Measurements from ENCODE around the gene TYMS. TPM values are rescaled to one million over a fixed set of nuclear protein-coding genes. Genes with fewer than 3 reads are reported as not detected.

TYMS gene
- total RNA-seq, 2 experiments from 2014 or later, result 90.7 to 196 TPM

DNA sequence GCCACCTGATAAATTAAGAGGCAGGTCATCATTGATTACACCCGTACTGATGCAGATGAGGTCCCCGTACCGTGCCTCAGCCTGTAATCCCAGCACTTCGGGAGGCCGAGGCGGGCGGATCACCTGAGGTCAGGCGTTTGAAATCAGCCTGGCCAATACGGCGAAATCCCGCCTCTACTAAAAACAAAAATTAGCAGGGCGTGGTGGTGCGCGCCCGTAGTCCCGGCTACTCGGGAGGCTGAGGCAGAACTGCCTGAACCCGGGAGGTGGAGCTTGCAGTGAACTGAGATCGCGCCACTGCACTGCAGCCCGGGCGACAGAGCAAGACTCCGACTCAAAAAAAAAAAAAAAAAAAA lies 55.7 kb downstream of the TYMS start:
- Histone ChIP-seq H2AFZ (ENCODE audit: low read length) (no peak overlapping the region), H3K79me2 (ENCODE audit: insufficient read depth, low read depth, low read length) (peaks cover 8% of the 10 kb centered on the region; the same call in 1 of the 2 replicates), H3K36me3 (ENCODE audit: insufficient read depth, low read length) (peaks cover 10% of the 10 kb centered on the region), H3K9me3 (ENCODE audit: low read length) (no peaks in the 10 kb centered on the region), H4K20me1 (ENCODE audit: insufficient read depth, low read length) (no peaks in the 10 kb centered on the region), H3K9me2 (ENCODE audit: insufficient read depth, low read length) (no peaks in the 10 kb centered on the region), H3K4me1 (ENCODE audit: insufficient read depth, low read length, poor library complexity, severe bottlenecking) (no peaks in the 10 kb centered on the region), H3K4me2 (ENCODE audit: low read length) (no peak overlapping the region), H3K4me3 (ENCODE audit: low read depth, low read length, poor library complexity, severe bottlenecking) (no peak overlapping the region), H3K27ac (ENCODE audit: low read depth, low read length, poor library complexity, severe bottlenecking) (no peak overlapping the region)
- ChIA-PET POLR2A (interaction anchor here (0.6 kb wide), 1 partner anchor 209 kb away, joined by 4 read pairs; no protein-coding TSS in a partner anchor), CTCF (ENCODE audit: unreplicated experiment) (no interaction called here)
- TF ChIP-seq EZH2phosphoT487 (IDR thresholded peaks at IDR 0.05; ENCODE audit: borderline replicate concordance, low read depth, low read length), result no peak
- TF ChIP-seq, protein P1, sequence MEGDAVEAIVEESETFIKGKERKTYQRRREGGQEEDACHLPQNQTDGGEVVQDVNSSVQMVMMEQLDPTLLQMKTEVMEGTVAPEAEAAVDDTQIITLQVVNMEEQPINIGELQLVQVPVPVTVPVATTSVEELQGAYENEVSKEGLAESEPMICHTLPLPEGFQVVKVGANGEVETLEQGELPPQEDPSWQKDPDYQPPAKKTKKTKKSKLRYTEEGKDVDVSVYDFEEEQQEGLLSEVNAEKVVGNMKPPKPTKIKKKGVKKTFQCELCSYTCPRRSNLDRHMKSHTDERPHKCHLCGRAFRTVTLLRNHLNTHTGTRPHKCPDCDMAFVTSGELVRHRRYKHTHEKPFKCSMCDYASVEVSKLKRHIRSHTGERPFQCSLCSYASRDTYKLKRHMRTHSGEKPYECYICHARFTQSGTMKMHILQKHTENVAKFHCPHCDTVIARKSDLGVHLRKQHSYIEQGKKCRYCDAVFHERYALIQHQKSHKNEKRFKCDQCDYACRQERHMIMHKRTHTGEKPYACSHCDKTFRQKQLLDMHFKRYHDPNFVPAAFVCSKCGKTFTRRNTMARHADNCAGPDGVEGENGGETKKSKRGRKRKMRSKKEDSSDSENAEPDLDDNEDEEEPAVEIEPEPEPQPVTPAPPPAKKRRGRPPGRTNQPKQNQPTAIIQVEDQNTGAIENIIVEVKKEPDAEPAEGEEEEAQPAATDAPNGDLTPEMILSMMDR (conservative IDR thresholded peaks at IDR 0.05; ENCODE audit: low read length), result no peak
- no peak for DNase-seq (ENCODE audit: low spot score)
- BruUV-seq (replicated peaks), result no TSS peak
- intact Hi-C loops (cut with micrococcal nuclease; ENCODE audit: unreplicated experiment), result loop anchor here (5.0 kb wide), 1 partner anchor 56 kb away; the partner anchor contains the start of gene TYMS

DNA sequence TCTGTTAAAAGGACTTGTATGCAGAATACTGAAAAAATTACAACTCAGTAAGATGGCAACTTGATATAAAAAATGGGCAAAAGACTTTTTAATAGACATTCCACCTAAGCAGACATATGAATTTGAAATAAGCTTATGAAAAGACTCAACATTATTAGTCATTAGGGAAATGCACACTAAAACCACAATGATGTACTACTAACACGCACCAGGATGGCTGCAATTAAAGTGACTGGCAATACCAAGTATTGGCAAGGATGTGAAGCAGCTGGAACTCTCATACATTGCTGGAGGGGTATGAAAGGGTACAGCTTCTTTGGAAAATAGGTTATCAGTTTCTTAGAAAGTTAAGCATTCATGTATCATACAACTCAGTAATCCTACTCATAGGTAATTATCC lies 58.2 kb downstream of the TYMS start:
- no TSS peak for BruUV-seq (replicated peaks)
- no peaks in the 10 kb centered on the region for H4K20me1 ChIP-seq (ENCODE audit: insufficient read depth, low read length)
- no peak overlapping the region for H3K27ac ChIP-seq (ENCODE audit: low read depth, low read length, poor library complexity, severe bottlenecking)
- no peak overlapping the region for H3K4me3 ChIP-seq (ENCODE audit: low read depth, low read length, poor library complexity, severe bottlenecking)
- POLR2A ChIA-PET, result interaction anchor here (0.7 kb wide), 1 partner anchor 29 kb away, joined by 3 read pairs; no protein-coding TSS in a partner anchor
- H3K36me3 ChIP-seq (ENCODE audit: insufficient read depth, low read length), result no peaks in the 10 kb centered on the region
- no peak for DNase-seq (ENCODE audit: low spot score)
- H2AFZ ChIP-seq (ENCODE audit: low read length), result no peak overlapping the region
- CTCF ChIA-PET (ENCODE audit: unreplicated experiment), result no interaction called here
- H3K4me1 ChIP-seq (ENCODE audit: insufficient read depth, low read length, poor library complexity, severe bottlenecking), result no peaks in the 10 kb centered on the region
- no peak for TF ChIP-seq EZH2phosphoT487 (IDR thresholded peaks at IDR 0.05; ENCODE audit: borderline replicate concordance, low read depth, low read length)
- TF ChIP-seq, protein P1 (conservative IDR thresholded peaks at IDR 0.05; ENCODE audit: low read length), result no peak
- peaks cover 3% of the 10 kb centered on the region; the same call in 1 of the 2 replicates for H3K79me2 ChIP-seq (ENCODE audit: insufficient read depth, low read depth, low read length)
- H3K9me3 ChIP-seq (ENCODE audit: low read length), result no peaks in the 10 kb centered on the region
- no peak overlapping the region for H3K4me2 ChIP-seq (ENCODE audit: low read length)
- H3K9me2 ChIP-seq (ENCODE audit: insufficient read depth, low read length), result no peaks in the 10 kb centered on the region
- intact Hi-C loops (cut with micrococcal nuclease; ENCODE audit: unreplicated experiment), result no loop called here

DNA sequence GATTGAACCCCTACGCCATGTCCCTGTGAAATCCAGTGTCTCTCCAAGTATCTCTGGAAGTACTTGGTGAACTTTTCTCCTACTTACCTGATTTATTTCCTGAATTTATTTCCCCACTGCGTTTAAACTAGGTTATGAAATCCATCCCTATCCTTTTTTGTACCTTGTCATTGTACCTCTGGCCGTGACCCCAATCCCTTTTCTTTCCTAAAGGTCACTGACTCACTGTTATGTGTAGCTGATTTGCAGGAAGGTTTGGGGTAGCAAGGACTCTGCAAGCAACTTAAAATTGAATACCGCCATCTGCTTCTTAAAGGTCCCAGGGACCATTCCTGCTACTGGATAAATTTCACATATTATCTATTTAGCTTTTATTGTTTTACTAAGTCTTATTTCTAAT lies 59.5 kb downstream of the TYMS start:
- H3K36me3 ChIP-seq (ENCODE audit: insufficient read depth, low read length), result no peaks in the 10 kb centered on the region
- intact Hi-C loops (cut with micrococcal nuclease; ENCODE audit: unreplicated experiment), result no loop called here
- TF ChIP-seq, protein P1 (conservative IDR thresholded peaks at IDR 0.05; ENCODE audit: low read length), result no peak
- TF ChIP-seq EZH2phosphoT487 (IDR thresholded peaks at IDR 0.05; ENCODE audit: borderline replicate concordance, low read depth, low read length), result no peak
- POLR2A ChIA-PET, result interaction anchor here (0.5 kb wide), 1 partner anchor 9 kb away, joined by 3 read pairs; no protein-coding TSS in a partner anchor
- CTCF ChIA-PET (ENCODE audit: unreplicated experiment), result no interaction called here
- no peak overlapping the region for H3K27ac ChIP-seq (ENCODE audit: low read depth, low read length, poor library complexity, severe bottlenecking)
- no peak for DNase-seq (ENCODE audit: low spot score)
- no peak overlapping the region for H3K4me3 ChIP-seq (ENCODE audit: low read depth, low read length, poor library complexity, severe bottlenecking)
- no peak overlapping the region for H3K4me2 ChIP-seq (ENCODE audit: low read length)
- H3K9me2 ChIP-seq (ENCODE audit: insufficient read depth, low read length), result no peaks in the 10 kb centered on the region
- H4K20me1 ChIP-seq (ENCODE audit: insufficient read depth, low read length), result no peaks in the 10 kb centered on the region
- H2AFZ ChIP-seq (ENCODE audit: low read length), result no peak overlapping the region
- no peaks in the 10 kb centered on the region for H3K79me2 ChIP-seq (ENCODE audit: insufficient read depth, low read depth, low read length)
- H3K4me1 ChIP-seq (ENCODE audit: insufficient read depth, low read length, poor library complexity, severe bottlenecking), result no peaks in the 10 kb centered on the region
- BruUV-seq (replicated peaks), result no TSS peak
- no peaks in the 10 kb centered on the region for H3K9me3 ChIP-seq (ENCODE audit: low read length)

Other genes starting within 250 kb of the TYMS start
- gene COLEC12, start 157.0 kb upstream of the TYMS start, total RNA-seq (2014; rRNA removed; shearing (Covaris generic)), result not detected in 2 replicates
- gene COLEC12, start 157.0 kb upstream of the TYMS start, total RNA-seq (2022), result not detected in 2 replicates
- not detected in 2 replicates for gene CETN1, start 77.3 kb upstream of the TYMS start, total RNA-seq (2014; rRNA removed; shearing (Covaris generic))
- gene CETN1, start 77.3 kb upstream of the TYMS start, total RNA-seq (2022), result not detected in 2 replicates
- not detected in 2 replicates for gene CLUL1, start 60.7 kb upstream of the TYMS start, total RNA-seq (2014; rRNA removed; shearing (Covaris generic))
- gene CLUL1, start 60.7 kb upstream of the TYMS start, total RNA-seq (2022), result not detected in 2 replicates
- gene ENOSF1, start 55.0 kb downstream of the TYMS start, total RNA-seq (2014; rRNA removed; shearing (Covaris generic)), result 30.5 and 40.1 TPM in 2 replicates
- gene ENOSF1, start 55.0 kb downstream of the TYMS start, total RNA-seq (2022), result 44.0 and 47.0 TPM in 2 replicates
- not detected in 2 replicates for gene YES1, start 154.6 kb downstream of the TYMS start, total RNA-seq (2014; rRNA removed; shearing (Covaris generic))
- gene YES1, start 154.6 kb downstream of the TYMS start, total RNA-seq (2022), result 0.13 TPM in 1 of 2 replicates, not detected in the other
- not detected in 2 replicates for gene ADCYAP1, start 247.2 kb downstream of the TYMS start, total RNA-seq (2014; rRNA removed; shearing (Covaris generic))
- not detected in 2 replicates for gene ADCYAP1, start 247.2 kb downstream of the TYMS start, total RNA-seq (2022)

Data from OCI-LY7 (cell line).